PC-9 (cell line): ENCODE measurements around the gene NCOA3.

Source experiments
- CTCF ChIP-seq: fragments of 200-600 bp; sonication (generic); conservative IDR thresholded peaks from 2 replicates; pipeline ENCODE4 v1.6.1; 2017; ENCODE audit warnings: mixed run types, antibody characterized with exemption, mild to moderate bottlenecking, moderate library complexity
- EZH2 ChIP-seq: fragments of 200-600 bp; sonication (generic); IDR thresholded peaks from 2 replicates; pipeline ENCODE4 v1.8.0; 2017; ENCODE audit warnings: antibody characterized with exemption, low read depth

- no peak for TF ChIP-seq CTCF
- TF ChIP-seq EZH2: no peak
Measured at GRCh38 chr20:47703748-47704147, 202.1 kb downstream of the NCOA3 start.
